Prostate gland (tissue), 2 donors: Measurements from ENCODE around the gene STEAP1.

Experiments
- POLR2A ChIP-seq: fragments of 450-650 bp; IDR thresholded peaks from one replicate; pipeline ENCODE4 v1.6.1; 2016; ENCODE audit warnings: antibody characterized with exemption, mild to moderate bottlenecking
- POLR2AphosphoS5 ChIP-seq: sonication (generic); formaldehyde crosslinking; IDR thresholded peaks from one replicate; pipeline ENCODE4 v1.6.1; 2017; ENCODE audit warnings: antibody characterized with exemption
- TF ChIP-seq, protein P1 (sequence below), 4 experiments: fragments of 200-600 bp in 2 of 4; fragments of 450-650 bp in 2 of 4; sonication (generic) in 2 of 4; IDR thresholded peaks; 1 replicate in 3 of 4; 2 replicates in 1 of 4; pipeline ENCODE4 v1.5.1; 2016 to 2019; ENCODE audit warnings: antibody characterized with exemption in 4 of 4, mild to moderate bottlenecking in 2 of 4, moderate library complexity in 2 of 4

- TF ChIP-seq, protein P1, sequence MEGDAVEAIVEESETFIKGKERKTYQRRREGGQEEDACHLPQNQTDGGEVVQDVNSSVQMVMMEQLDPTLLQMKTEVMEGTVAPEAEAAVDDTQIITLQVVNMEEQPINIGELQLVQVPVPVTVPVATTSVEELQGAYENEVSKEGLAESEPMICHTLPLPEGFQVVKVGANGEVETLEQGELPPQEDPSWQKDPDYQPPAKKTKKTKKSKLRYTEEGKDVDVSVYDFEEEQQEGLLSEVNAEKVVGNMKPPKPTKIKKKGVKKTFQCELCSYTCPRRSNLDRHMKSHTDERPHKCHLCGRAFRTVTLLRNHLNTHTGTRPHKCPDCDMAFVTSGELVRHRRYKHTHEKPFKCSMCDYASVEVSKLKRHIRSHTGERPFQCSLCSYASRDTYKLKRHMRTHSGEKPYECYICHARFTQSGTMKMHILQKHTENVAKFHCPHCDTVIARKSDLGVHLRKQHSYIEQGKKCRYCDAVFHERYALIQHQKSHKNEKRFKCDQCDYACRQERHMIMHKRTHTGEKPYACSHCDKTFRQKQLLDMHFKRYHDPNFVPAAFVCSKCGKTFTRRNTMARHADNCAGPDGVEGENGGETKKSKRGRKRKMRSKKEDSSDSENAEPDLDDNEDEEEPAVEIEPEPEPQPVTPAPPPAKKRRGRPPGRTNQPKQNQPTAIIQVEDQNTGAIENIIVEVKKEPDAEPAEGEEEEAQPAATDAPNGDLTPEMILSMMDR (IDR thresholded peaks at IDR 0.05) = no peak
- TF ChIP-seq POLR2A = no peak
- peak; percentile 69 for TF ChIP-seq POLR2AphosphoS5
These were observed 25.8 kb downstream of the STEAP1 start for GRCh38 chr7:90180011-90180585.
